ENCODE results near the gene FLYWCH1. TPM values are rescaled to one million over a fixed set of nuclear protein-coding genes. Genes with fewer than 3 reads are reported as not detected.

The FLYWCH1 gene
- total RNA-seq, 1 experiment from 2014 or later, result 12.5 TPM

GRCh38 chr16:2905241-2905987 lies 6.3 kb upstream of the FLYWCH1 start:
- H3K36me3 Mint-ChIP-seq (ENCODE audit: insufficient read depth in 1 of 3, low read depth in 3 of 3), result peaks cover 0 to 2% (median 0%) of the 10 kb centered on the region in 3 experiments; a peak in 1 of 7 replicates
- Histone ChIP-seq H2BK5ac (ENCODE audit: insufficient read length, low read length) (no peak overlapping the region), H4K5ac (ENCODE audit: insufficient read length, low read depth, low read length) (no peak overlapping the region), H4K91ac (ENCODE audit: insufficient read length, low read depth, low read length) (no peak overlapping the region), H2BK12ac (ENCODE audit: insufficient read length, low read depth, low read length) (no peak overlapping the region), H3K18ac (ENCODE audit: insufficient read length, low read depth, low read length) (peak overlapping the region; percentile 77), H2BK120ac (ENCODE audit: low read depth, low read length, poor library complexity, severe bottlenecking) (no peak overlapping the region), H3K27ac (ENCODE audit: insufficient read length, low read depth, low read length) (no peak overlapping the region), H2AK5ac (ENCODE audit: insufficient read length, low read length) (no peak overlapping the region), H3K9me3 (ENCODE audit: control insufficient read depth, low read depth, low read length) (no peaks in the 10 kb centered on the region), H2AFZ (ENCODE audit: low read length) (no peak overlapping the region), H3K56ac (ENCODE audit: insufficient read length, low read depth, low read length) (no peak overlapping the region), H4K8ac (replicated peaks; ENCODE audit: insufficient read length, low read depth, low read length) (no peak overlapping the region), H3K4me2 (ENCODE audit: insufficient read depth, insufficient read length, low read length) (peak overlapping the region; percentile 94), H3K23ac (ENCODE audit: insufficient read length, low read depth, low read length) (no peak overlapping the region), H3K4ac (ENCODE audit: low read depth, low read length) (no peak overlapping the region; the same call in 1 of the 2 replicates), H3K23me2 (ENCODE audit: insufficient read length, low read depth, low read length, poor library complexity, severe bottlenecking) (peaks cover 7% of the 10 kb centered on the region), H3K14ac (ENCODE audit: insufficient read depth, low read length) (peak overlapping the region; percentile 84), H3K9ac (ENCODE audit: extremely low read depth, insufficient read length, low read length) (no peak overlapping the region), H3K4me1 (ENCODE audit: insufficient read depth, low read length) (no peaks in the 10 kb centered on the region), H2BK15ac (ENCODE audit: low read depth, low read length) (no peak overlapping the region), H4K20me1 (ENCODE audit: control insufficient read depth, insufficient read depth, insufficient read length) (no peaks in the 10 kb centered on the region), H2BK20ac (ENCODE audit: low read depth, low read length, poor library complexity, severe bottlenecking) (no peak overlapping the region), H3T11ph (ENCODE audit: low read length) (no peak overlapping the region), H3K79me1 (ENCODE audit: insufficient read depth, low read depth, low read length, poor library complexity, severe bottlenecking) (no peaks in the 10 kb centered on the region), H3K27me3 (ENCODE audit: insufficient read depth, low read length) (no peaks in the 10 kb centered on the region), H3K79me2 (ENCODE audit: insufficient read depth, low read length) (no peaks in the 10 kb centered on the region)
- peak; percentile 99 for DNase-seq
- peaks cover 8% of the 10 kb centered on the region for H3K27me3 Mint-ChIP-seq (ENCODE audit: low read depth)
- H3K4me3 Mint-ChIP-seq, result peak overlapping the region; percentile 89 to 91
- no CpG with 5 or more reads among the region's 51 CpGs for WGBS (ENCODE audit: extremely low coverage, insufficient read length, low lambda C conversion rate)
- H3K4me1 Mint-ChIP-seq, result peaks cover 10 to 13% of the 10 kb centered on the region in 2 experiments
- peak overlapping the region in 1 of 3 experiments; percentile 95; a peak in 1 of 7 replicates for H3K27ac Mint-ChIP-seq
- no peak for TF ChIP-seq CTCF (conservative IDR thresholded peaks at IDR 0.05)
- H3K9me3 Mint-ChIP-seq, result peaks cover 9 to 14% of the 10 kb centered on the region in 2 experiments

Measured in H9 (cell line).